MM.1S (cell line): ENCODE measurements around the gene DIAPH3.

Experiments used
- DNase-seq: peaks from one replicate; pipeline ENCODE4 v3.0.0-alpha.2; 2015
- H2AFZ ChIP-seq: fragments of 300-600 bp; sonication (generic); 2 replicates; pipeline ENCODE4 v1.6.0; 2016; ENCODE audit warnings: antibody characterized with exemption, low read length
- H3F3A ChIP-seq: fragments of 300-600 bp; sonication (generic); 2 replicates; pipeline ENCODE4 v1.6.1; 2016; ENCODE audit warnings: mild to moderate bottlenecking, antibody characterized with exemption, low read length, moderate library complexity, mixed read lengths; ENCODE audit not compliant: insufficient read depth
- H3K27ac ChIP-seq: fragments of 300-600 bp; sonication (generic); 2 replicates; pipeline ENCODE4 v1.5.1; 2016; ENCODE audit warnings: mild to moderate bottlenecking, low read length
- H3K27me3 ChIP-seq: fragments of 300-600 bp; sonication (generic); replicated peaks from 2 replicates; pipeline ENCODE4 v1.6.0; 2016; ENCODE audit warnings: low read length; ENCODE audit not compliant: insufficient read depth
- H3K36me3 ChIP-seq: fragments of 300-600 bp; sonication (generic); replicated peaks from 2 replicates; pipeline ENCODE4 v1.6.1; 2016; ENCODE audit warnings: mild to moderate bottlenecking, low read length, mixed read lengths; ENCODE audit not compliant: insufficient read depth
- H3K4me1 ChIP-seq: fragments of 300-600 bp; sonication (generic); 2 replicates; pipeline ENCODE4 v1.6.1; 2016; ENCODE audit warnings: low read length, mixed read lengths
- H3K4me2 ChIP-seq: fragments of 300-600 bp; sonication (generic); 2 replicates; pipeline ENCODE4 v1.6.0; 2016; ENCODE audit warnings: low read depth, low read length
- H3K4me3 ChIP-seq: fragments of 300-600 bp; sonication (generic); 2 replicates; pipeline ENCODE4 v1.5.1; 2016; ENCODE audit warnings: low read length, mixed read lengths
- H3K79me2 ChIP-seq: fragments of 300-600 bp; sonication (generic); 2 replicates; pipeline ENCODE4 v1.6.1; 2016; ENCODE audit warnings: mixed run types, low read length, mixed read lengths
- H3K9ac ChIP-seq: fragments of 300-600 bp; sonication (generic); 2 replicates; pipeline ENCODE4 v1.6.1; 2016; ENCODE audit warnings: low read length, mixed read lengths
- H3K9me2 ChIP-seq: fragments of 300-600 bp; sonication (generic); replicated peaks from 2 replicates; pipeline ENCODE4 v1.6.1; 2016; ENCODE audit warnings: mild to moderate bottlenecking, low read length, mixed read lengths; ENCODE audit not compliant: insufficient read depth
- H3K9me3 ChIP-seq: fragments of 300-600 bp; sonication (generic); replicated peaks from 2 replicates; pipeline ENCODE4 v1.6.1; 2016; ENCODE audit warnings: mild to moderate bottlenecking, low read length, mixed read lengths; ENCODE audit not compliant: insufficient read depth
- H4K20me1 ChIP-seq: fragments of 300-600 bp; sonication (generic); 2 replicates; pipeline ENCODE4 v1.6.1; 2016; ENCODE audit warnings: mild to moderate bottlenecking, low read length, moderate library complexity, mixed read lengths; ENCODE audit not compliant: insufficient read depth
- CTCF ChIP-seq: fragments of 300-600 bp; sonication (generic); IDR thresholded peaks from 2 replicates; pipeline ENCODE4 v1.5.1; 2016; ENCODE audit warnings: antibody characterized with exemption, low read length, mixed read lengths
- EZH2 ChIP-seq: fragments of 300-600 bp; sonication (generic); optimal IDR thresholded peaks from 2 replicates; pipeline ENCODE3; 2017; ENCODE audit warnings: low read depth, mild to moderate bottlenecking, antibody characterized with exemption, low read length, mixed read lengths
- EZH2phosphoT487 ChIP-seq: fragments of 300-600 bp; sonication (generic); IDR thresholded peaks from 2 replicates; pipeline ENCODE4 v1.6.1; 2018; ENCODE audit warnings: antibody characterized with exemption, low read length

The DIAPH3 gene

GRCh38 chr13:59674616-59675015, 489.1 kb downstream of the DIAPH3 start:
- no peak overlapping the region for H3K4me3 ChIP-seq
- H3K36me3 ChIP-seq: no peaks in the 10 kb centered on the region
- no peak overlapping the region for H3K4me2 ChIP-seq
- no peak overlapping the region for H3K9ac ChIP-seq
- no peaks in the 10 kb centered on the region for H3K4me1 ChIP-seq
- H2AFZ ChIP-seq: no peak overlapping the region
- H3K27me3 ChIP-seq: no peaks in the 10 kb centered on the region
- DNase-seq: no peak
- no peak overlapping the region for H3K27ac ChIP-seq
- H3K9me2 ChIP-seq: no peaks in the 10 kb centered on the region
- H3K9me3 ChIP-seq: no peaks in the 10 kb centered on the region
- no peaks in the 10 kb centered on the region for H4K20me1 ChIP-seq
- H3K79me2 ChIP-seq: no peaks in the 10 kb centered on the region
- TF ChIP-seq EZH2 (no peak), CTCF (no peak), EZH2phosphoT487 (no peak)
- H3F3A ChIP-seq: no peaks in the 10 kb centered on the region

GRCh38 chr13:59673286-59673685, 490.4 kb downstream of the DIAPH3 start:
- no peaks in the 10 kb centered on the region for H3K9me2 ChIP-seq
- H3K4me3 ChIP-seq: no peak overlapping the region
- H2AFZ ChIP-seq: no peak overlapping the region
- no peak for DNase-seq
- TF ChIP-seq EZH2: no peak
- no peak for TF ChIP-seq CTCF
- no peak for TF ChIP-seq EZH2phosphoT487
- no peak overlapping the region for H3K9ac ChIP-seq
- H4K20me1 ChIP-seq: no peaks in the 10 kb centered on the region
- no peaks in the 10 kb centered on the region for H3K27me3 ChIP-seq
- no peaks in the 10 kb centered on the region for H3K36me3 ChIP-seq
- no peaks in the 10 kb centered on the region for H3K9me3 ChIP-seq
- H3F3A ChIP-seq: no peaks in the 10 kb centered on the region
- no peaks in the 10 kb centered on the region for H3K4me1 ChIP-seq
- no peak overlapping the region for H3K27ac ChIP-seq
- no peaks in the 10 kb centered on the region for H3K79me2 ChIP-seq
- H3K4me2 ChIP-seq: no peak overlapping the region

- no peaks in the 10 kb centered on the region for H3K9me2 ChIP-seq
- H3K4me2 ChIP-seq: no peak overlapping the region
- no peaks in the 10 kb centered on the region for H3K4me1 ChIP-seq
Observed at GRCh38 chr13:59672445-59672844, 491.3 kb downstream of the DIAPH3 start.

More at GRCh38 chr13:59672445-59672844, 491.3 kb downstream of the DIAPH3 start:
- H3K79me2 ChIP-seq: no peaks in the 10 kb centered on the region
- no peaks in the 10 kb centered on the region for H3F3A ChIP-seq
- H3K4me3 ChIP-seq: no peak overlapping the region
- H3K9ac ChIP-seq: no peak overlapping the region
- no peaks in the 10 kb centered on the region for H3K9me3 ChIP-seq
- TF ChIP-seq EZH2 (no peak), EZH2phosphoT487 (no peak), CTCF (no peak)
- no peaks in the 10 kb centered on the region for H3K36me3 ChIP-seq
- H4K20me1 ChIP-seq: no peaks in the 10 kb centered on the region
- H2AFZ ChIP-seq: no peak overlapping the region
- no peak overlapping the region for H3K27ac ChIP-seq
- no peak for DNase-seq
- no peaks in the 10 kb centered on the region for H3K27me3 ChIP-seq
